OCI-LY3 (cell line): Measurements from ENCODE around the gene LRP4.

Experiments used
- CTCF ChIP-seq: fragments of 200-600, 300-600 bp; sonication (generic); IDR thresholded peaks from 2 replicates; pipeline ENCODE4 v1.5.1; 2014; ENCODE audit warnings: antibody characterized with exemption, low read length, low read depth
- EZH2phosphoT487 ChIP-seq: fragments of 200-600 bp; shearing (Covaris generic); IDR thresholded peaks from 2 replicates; pipeline ENCODE4 v1.6.1; 2018; ENCODE audit warnings: antibody characterized with exemption, mixed run types, low read depth

GRCh38 chr11:46850829-46851380 lies 67.4 kb downstream of the LRP4 start:
- TF ChIP-seq CTCF (no peak), EZH2phosphoT487 (no peak)
